Erythroblast (primary cell): ENCODE results near the gene FAM240B.

ENCODE experiments used
- GATA1 ChIP-seq: IDR thresholded peaks from 2 replicates; pipeline ENCODE4 v1.6.1; 2011; ENCODE audit warnings: low read depth, mild to moderate bottlenecking, control low read depth, low read length, moderate library complexity
- POLR2A ChIP-seq: IDR thresholded peaks from 2 replicates; pipeline ENCODE4 v1.6.1; 2011; ENCODE audit warnings: mild to moderate bottlenecking, low read length

GRCh38 chr9:38732885-38733284 is 13.0 kb upstream of the FAM240B start:
- no peak for TF ChIP-seq POLR2A
- TF ChIP-seq GATA1 = no peak
